ENCODE results near the gene XPO5. TPM values are rescaled to one million over a fixed set of nuclear protein-coding genes. Genes with fewer than 3 reads are reported as not detected.

XPO5 gene
- total RNA-seq, 1 experiment from 2014 or later: 97.8 TPM

DNA sequence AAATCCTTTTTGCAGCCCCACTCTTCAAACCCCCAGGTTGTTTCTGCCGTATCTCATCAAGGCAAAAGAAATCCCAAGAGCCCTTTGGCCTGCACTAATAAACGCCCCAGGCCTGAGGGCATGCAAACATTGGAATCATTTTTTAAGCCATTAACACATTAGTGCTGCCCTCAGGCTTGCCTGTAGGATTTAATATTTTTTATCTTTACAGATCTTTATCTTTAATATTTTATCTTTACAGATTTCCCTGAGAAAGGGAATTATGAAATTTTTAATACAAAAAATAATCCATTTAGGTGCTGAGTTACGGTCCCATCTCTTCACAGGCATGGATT, 38.5 kb upstream of the XPO5 start (continued):
- TF ChIP-seq, protein P1, sequence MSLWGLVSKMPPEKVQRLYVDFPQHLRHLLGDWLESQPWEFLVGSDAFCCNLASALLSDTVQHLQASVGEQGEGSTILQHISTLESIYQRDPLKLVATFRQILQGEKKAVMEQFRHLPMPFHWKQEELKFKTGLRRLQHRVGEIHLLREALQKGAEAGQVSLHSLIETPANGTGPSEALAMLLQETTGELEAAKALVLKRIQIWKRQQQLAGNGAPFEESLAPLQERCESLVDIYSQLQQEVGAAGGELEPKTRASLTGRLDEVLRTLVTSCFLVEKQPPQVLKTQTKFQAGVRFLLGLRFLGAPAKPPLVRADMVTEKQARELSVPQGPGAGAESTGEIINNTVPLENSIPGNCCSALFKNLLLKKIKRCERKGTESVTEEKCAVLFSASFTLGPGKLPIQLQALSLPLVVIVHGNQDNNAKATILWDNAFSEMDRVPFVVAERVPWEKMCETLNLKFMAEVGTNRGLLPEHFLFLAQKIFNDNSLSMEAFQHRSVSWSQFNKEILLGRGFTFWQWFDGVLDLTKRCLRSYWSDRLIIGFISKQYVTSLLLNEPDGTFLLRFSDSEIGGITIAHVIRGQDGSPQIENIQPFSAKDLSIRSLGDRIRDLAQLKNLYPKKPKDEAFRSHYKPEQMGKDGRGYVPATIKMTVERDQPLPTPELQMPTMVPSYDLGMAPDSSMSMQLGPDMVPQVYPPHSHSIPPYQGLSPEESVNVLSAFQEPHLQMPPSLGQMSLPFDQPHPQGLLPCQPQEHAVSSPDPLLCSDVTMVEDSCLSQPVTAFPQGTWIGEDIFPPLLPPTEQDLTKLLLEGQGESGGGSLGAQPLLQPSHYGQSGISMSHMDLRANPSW (CRISPR knock-in tag; conservative IDR thresholded peaks at IDR 0.05; ENCODE audit: low read depth): no peak
- TF ChIP-seq, protein P2, sequence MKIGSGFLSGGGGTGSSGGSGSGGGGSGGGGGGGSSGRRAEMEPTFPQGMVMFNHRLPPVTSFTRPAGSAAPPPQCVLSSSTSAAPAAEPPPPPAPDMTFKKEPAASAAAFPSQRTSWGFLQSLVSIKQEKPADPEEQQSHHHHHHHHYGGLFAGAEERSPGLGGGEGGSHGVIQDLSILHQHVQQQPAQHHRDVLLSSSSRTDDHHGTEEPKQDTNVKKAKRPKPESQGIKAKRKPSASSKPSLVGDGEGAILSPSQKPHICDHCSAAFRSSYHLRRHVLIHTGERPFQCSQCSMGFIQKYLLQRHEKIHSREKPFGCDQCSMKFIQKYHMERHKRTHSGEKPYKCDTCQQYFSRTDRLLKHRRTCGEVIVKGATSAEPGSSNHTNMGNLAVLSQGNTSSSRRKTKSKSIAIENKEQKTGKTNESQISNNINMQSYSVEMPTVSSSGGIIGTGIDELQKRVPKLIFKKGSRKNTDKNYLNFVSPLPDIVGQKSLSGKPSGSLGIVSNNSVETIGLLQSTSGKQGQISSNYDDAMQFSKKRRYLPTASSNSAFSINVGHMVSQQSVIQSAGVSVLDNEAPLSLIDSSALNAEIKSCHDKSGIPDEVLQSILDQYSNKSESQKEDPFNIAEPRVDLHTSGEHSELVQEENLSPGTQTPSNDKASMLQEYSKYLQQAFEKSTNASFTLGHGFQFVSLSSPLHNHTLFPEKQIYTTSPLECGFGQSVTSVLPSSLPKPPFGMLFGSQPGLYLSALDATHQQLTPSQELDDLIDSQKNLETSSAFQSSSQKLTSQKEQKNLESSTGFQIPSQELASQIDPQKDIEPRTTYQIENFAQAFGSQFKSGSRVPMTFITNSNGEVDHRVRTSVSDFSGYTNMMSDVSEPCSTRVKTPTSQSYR (CRISPR knock-in tag; IDR thresholded peaks at IDR 0.05): no peak
- TF ChIP-seq, protein P3, sequence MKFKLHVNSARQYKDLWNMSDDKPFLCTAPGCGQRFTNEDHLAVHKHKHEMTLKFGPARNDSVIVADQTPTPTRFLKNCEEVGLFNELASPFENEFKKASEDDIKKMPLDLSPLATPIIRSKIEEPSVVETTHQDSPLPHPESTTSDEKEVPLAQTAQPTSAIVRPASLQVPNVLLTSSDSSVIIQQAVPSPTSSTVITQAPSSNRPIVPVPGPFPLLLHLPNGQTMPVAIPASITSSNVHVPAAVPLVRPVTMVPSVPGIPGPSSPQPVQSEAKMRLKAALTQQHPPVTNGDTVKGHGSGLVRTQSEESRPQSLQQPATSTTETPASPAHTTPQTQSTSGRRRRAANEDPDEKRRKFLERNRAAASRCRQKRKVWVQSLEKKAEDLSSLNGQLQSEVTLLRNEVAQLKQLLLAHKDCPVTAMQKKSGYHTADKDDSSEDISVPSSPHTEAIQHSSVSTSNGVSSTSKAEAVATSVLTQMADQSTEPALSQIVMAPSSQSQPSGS (CRISPR knock-in tag; IDR thresholded peaks at IDR 0.05; ENCODE audit: borderline replicate concordance, low read depth): no peak
- TF ChIP-seq JUN (CRISPR knock-in tag; IDR thresholded peaks at IDR 0.05) (no peak), ZNF121 (CRISPR knock-in tag; IDR thresholded peaks at IDR 0.05) (no peak), GABPB1 (CRISPR knock-in tag; IDR thresholded peaks at IDR 0.05) (no peak), ZNF671 (CRISPR knock-in tag; IDR thresholded peaks at IDR 0.05) (no peak), RELA (CRISPR knock-in tag; IDR thresholded peaks at IDR 0.05; ENCODE audit: borderline replicate concordance) (no peak), NFYB (CRISPR knock-in tag; conservative IDR thresholded peaks at IDR 0.05; ENCODE audit: low read depth) (no peak)
- TF ChIP-seq, protein P4, sequence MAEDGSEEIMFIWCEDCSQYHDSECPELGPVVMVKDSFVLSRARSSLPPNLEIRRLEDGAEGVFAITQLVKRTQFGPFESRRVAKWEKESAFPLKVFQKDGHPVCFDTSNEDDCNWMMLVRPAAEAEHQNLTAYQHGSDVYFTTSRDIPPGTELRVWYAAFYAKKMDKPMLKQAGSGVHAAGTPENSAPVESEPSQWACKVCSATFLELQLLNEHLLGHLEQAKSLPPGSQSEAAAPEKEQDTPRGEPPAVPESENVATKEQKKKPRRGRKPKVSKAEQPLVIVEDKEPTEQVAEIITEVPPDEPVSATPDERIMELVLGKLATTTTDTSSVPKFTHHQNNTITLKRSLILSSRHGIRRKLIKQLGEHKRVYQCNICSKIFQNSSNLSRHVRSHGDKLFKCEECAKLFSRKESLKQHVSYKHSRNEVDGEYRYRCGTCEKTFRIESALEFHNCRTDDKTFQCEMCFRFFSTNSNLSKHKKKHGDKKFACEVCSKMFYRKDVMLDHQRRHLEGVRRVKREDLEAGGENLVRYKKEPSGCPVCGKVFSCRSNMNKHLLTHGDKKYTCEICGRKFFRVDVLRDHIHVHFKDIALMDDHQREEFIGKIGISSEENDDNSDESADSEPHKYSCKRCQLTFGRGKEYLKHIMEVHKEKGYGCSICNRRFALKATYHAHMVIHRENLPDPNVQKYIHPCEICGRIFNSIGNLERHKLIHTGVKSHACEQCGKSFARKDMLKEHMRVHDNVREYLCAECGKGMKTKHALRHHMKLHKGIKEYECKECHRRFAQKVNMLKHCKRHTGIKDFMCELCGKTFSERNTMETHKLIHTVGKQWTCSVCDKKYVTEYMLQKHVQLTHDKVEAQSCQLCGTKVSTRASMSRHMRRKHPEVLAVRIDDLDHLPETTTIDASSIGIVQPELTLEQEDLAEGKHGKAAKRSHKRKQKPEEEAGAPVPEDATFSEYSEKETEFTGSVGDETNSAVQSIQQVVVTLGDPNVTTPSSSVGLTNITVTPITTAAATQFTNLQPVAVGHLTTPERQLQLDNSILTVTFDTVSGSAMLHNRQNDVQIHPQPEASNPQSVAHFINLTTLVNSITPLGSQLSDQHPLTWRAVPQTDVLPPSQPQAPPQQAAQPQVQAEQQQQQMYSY (CRISPR knock-in tag; IDR thresholded peaks at IDR 0.05): no peak

DNA sequence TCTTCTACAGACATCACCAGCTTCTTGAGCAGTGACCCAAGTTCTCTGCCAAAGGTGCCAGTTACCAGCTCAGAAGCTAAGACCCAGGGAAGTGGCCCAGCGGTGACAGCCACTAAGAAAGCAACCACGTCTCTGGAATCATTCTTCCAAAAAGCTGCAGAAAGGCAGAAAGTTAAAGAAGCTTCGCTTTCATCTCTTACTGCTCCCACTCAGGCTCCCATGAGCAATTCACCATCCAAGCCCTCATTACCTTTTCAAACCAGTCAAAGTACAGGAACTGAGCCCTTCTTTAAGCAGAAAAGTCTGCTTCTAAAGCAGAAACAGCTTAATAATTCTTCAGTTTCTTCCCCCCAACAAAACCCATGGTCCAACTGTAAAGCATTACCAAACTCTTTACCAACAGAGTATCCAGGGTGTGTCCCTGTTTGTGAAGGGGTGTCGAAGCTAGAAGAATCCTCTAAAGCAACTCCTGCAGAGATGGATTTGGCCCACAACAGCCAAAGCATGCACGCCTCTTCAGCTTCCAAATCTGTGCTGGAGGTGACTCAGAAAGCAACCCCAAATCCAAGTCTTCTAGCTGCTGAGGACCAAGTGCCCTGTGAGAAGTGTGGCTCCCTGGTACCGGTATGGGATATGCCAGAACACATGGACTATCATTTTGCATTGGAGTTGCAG, 38.0 kb upstream of the XPO5 start:
- no peak for ATAC-seq
- H3K4me3 Mint-ChIP-seq: no peak overlapping the region
- H3K36me3 Mint-ChIP-seq: peaks cover 23% of the 10 kb centered on the region
- H3K27me3 Mint-ChIP-seq (ENCODE audit: low read depth): no peaks in the 10 kb centered on the region
- no peaks in the 10 kb centered on the region for H3K9me3 Mint-ChIP-seq
- ChIA-PET CTCF (interaction anchor here (1.4 kb wide), 1 partner anchor 53 kb away, joined by 4 read pairs; no protein-coding TSS in a partner anchor), POLR2A (no interaction called here)
- no peak overlapping the region for H3K27ac Mint-ChIP-seq
- DNase-seq (ENCODE audit: low spot score): no peak
- no peaks in the 10 kb centered on the region for H3K4me1 Mint-ChIP-seq
- TF ChIP-seq, protein P5, sequence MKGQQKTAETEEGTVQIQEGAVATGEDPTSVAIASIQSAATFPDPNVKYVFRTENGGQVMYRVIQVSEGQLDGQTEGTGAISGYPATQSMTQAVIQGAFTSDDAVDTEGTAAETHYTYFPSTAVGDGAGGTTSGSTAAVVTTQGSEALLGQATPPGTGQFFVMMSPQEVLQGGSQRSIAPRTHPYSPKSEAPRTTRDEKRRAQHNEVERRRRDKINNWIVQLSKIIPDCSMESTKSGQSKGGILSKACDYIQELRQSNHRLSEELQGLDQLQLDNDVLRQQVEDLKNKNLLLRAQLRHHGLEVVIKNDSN (CRISPR knock-in tag; IDR thresholded peaks at IDR 0.05): no peak
- TF ChIP-seq, protein P6, sequence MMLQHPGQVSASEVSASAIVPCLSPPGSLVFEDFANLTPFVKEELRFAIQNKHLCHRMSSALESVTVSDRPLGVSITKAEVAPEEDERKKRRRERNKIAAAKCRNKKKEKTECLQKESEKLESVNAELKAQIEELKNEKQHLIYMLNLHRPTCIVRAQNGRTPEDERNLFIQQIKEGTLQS (CRISPR knock-in tag; conservative IDR thresholded peaks at IDR 0.05): no peak
- TF ChIP-seq FOXK1 (CRISPR knock-in tag; IDR thresholded peaks at IDR 0.05) (no peak), JUN (CRISPR knock-in tag; IDR thresholded peaks at IDR 0.05) (no peak), NR2C2 (CRISPR knock-in tag; IDR thresholded peaks at IDR 0.05) (no peak)

Data from WTC11 (cell line).